Choroid plexus epithelial cell (primary cell): ENCODE results near the gene STEAP1B.

ENCODE experiments used
- DNase-seq: peaks from one replicate; pipeline ENCODE4 v3.0.0-alpha.2; 2010; ENCODE audit warnings: low read depth
- H3K4me3 ChIP-seq: 2 replicates; pipeline ENCODE4 v1.5.1; 2011; ENCODE audit warnings: low read depth, mild to moderate bottlenecking, control low read depth, low read length, moderate library complexity
- CTCF ChIP-seq: conservative IDR thresholded peaks from 2 replicates; pipeline ENCODE4 v1.5.1; 2011; ENCODE audit warnings: low read depth, mild to moderate bottlenecking, control low read depth, inconsistent platforms, low read length, moderate library complexity

STEAP1B gene

GRCh38 chr7:22447008-22447407 lies 53.0 kb downstream of the STEAP1B start:
- no peak for TF ChIP-seq CTCF
- DNase-seq = no peak
- no peak overlapping the region for H3K4me3 ChIP-seq

- H3K4me3 ChIP-seq = no peak overlapping the region
Observed at GRCh38 chr7:22445853-22446252, 54.1 kb downstream of the STEAP1B start.

GRCh38 chr7:22445140-22445743 lies 54.7 kb downstream of the STEAP1B start:
- DNase-seq = peak; percentile 59
- TF ChIP-seq CTCF = no peak
- no peak overlapping the region for H3K4me3 ChIP-seq

More at GRCh38 chr7:22445853-22446252, 54.1 kb downstream of the STEAP1B start:
- no peak for DNase-seq
- no peak for TF ChIP-seq CTCF

GRCh38 chr7:22444181-22444971 lies 55.6 kb downstream of the STEAP1B start:
- no peak overlapping the region for H3K4me3 ChIP-seq
- no peak for TF ChIP-seq CTCF
- DNase-seq = no peak

GRCh38 chr7:22443370-22444180 lies 56.4 kb downstream of the STEAP1B start:
- H3K4me3 ChIP-seq = no peak overlapping the region
- TF ChIP-seq CTCF = peak; percentile 6
- peak; percentile 79 for DNase-seq

GRCh38 chr7:22442882-22443369 lies 57.1 kb downstream of the STEAP1B start:
- no peak overlapping the region for H3K4me3 ChIP-seq
- DNase-seq = no peak
- no peak for TF ChIP-seq CTCF
